B cell (primary cell): ENCODE data around the gene GNS. TPM values are rescaled to one million over a fixed set of nuclear protein-coding genes. Genes with fewer than 3 reads are reported as not detected.

Experiments used
- ATAC-seq: fragments of 200-7000 bp; cut with Tn5 transposase; one replicate; pipeline ENCODE4 v1.10.0; 2021; ENCODE audit warnings: low read depth, mild to moderate bottlenecking, moderate number of reproducible peaks, moderate library complexity
- CTCF ChIA-PET: fragments of 350-600 bp; sonication (Branson Sonifier 250); formaldehyde crosslinking; loops from one replicate; lab custom pipeline; 2021; ENCODE audit warnings: antibody characterized with exemption, inconsistent platforms; lab: Charles Lee
- POLR2A ChIA-PET: fragments of 350-600 bp; sonication (Branson Sonifier 250); formaldehyde crosslinking; loops from one replicate; lab custom pipeline; 2021; ENCODE audit warnings: antibody characterized with exemption; lab: Charles Lee
- DNase-seq: peaks from one replicate; pipeline ENCODE4 v3.0.0; 2013
- H2AFZ ChIP-seq: 2 replicates; pipeline ENCODE4 v1.6.1; 2012; ENCODE audit warnings: mild to moderate bottlenecking, low read depth, low read length; ENCODE audit not compliant: insufficient read depth, poor library complexity, severe bottlenecking
- H3K27ac ChIP-seq, 2 donors: 1 replicate in 1 of 2; 2 replicates in 1 of 2; pipeline ENCODE4 v1.5.1; 2012 to 2013; ENCODE audit warnings: low read length in 2 of 2, mild to moderate bottlenecking in 2 of 2, moderate library complexity in 1 of 2
- H3K27me3 ChIP-seq, 4 experiments: fragments of 200-600 bp in 1 of 4; sonication (generic) in 1 of 4; replicated peaks in 1 of 4; 1 replicate in 2 of 4; 2 replicates in 2 of 4; pipeline versions ENCODE4 v1.6.1 to v1.7.0; 2013 to 2016; ENCODE audit warnings: low read length in 3 of 4, mild to moderate bottlenecking in 2 of 4, mixed read lengths in 1 of 4, moderate library complexity in 1 of 4; ENCODE audit not compliant: insufficient read depth in 4 of 4, control insufficient read depth in 3 of 4; ENCODE audit errors: control extremely low read depth in 1 of 4
- H3K36me3 ChIP-seq, 2 experiments: replicated peaks in 1 of 2; 1 replicate in 1 of 2; 2 replicates in 1 of 2; pipeline versions ENCODE4 v1.6.1 to v1.7.1; 2013; ENCODE audit warnings: low read length in 1 of 2; ENCODE audit not compliant: insufficient read depth in 2 of 2, control insufficient read depth in 1 of 2; ENCODE audit errors: control extremely low read depth in 1 of 2, extremely low read depth in 1 of 2
- H3K4me1 ChIP-seq, 2 donors: fragments of 200-600 bp in 1 of 2; sonication (generic) in 1 of 2; 1 replicate in 1 of 2; 2 replicates in 1 of 2; pipeline versions ENCODE4 v1.5.1 to v1.6.1; 2013 to 2017; ENCODE audit warnings: low read length in 2 of 2; ENCODE audit not compliant: control insufficient read depth in 2 of 2, insufficient read depth in 2 of 2
- H3K4me2 ChIP-seq: replicated peaks from 2 replicates; pipeline ENCODE3; 2012; ENCODE audit warnings: mild to moderate bottlenecking, low read depth, low read length; ENCODE audit not compliant: poor library complexity, severe bottlenecking
- H3K4me3 ChIP-seq, 5 experiments: fragments of 200-600 bp in 1 of 5; sonication (generic) in 1 of 5; 1 replicate in 3 of 5; 2 replicates in 2 of 5; pipeline versions ENCODE4 v1.5.1 to v1.7.0; 2011 to 2016; ENCODE audit warnings: low read length in 4 of 5, mild to moderate bottlenecking in 4 of 5, low read depth in 2 of 5, control low read depth in 1 of 5, moderate library complexity in 1 of 5; ENCODE audit not compliant: insufficient read depth in 1 of 5; ENCODE audit errors: control extremely low read depth in 1 of 5, extremely low read depth in 1 of 5
- H3K79me2 ChIP-seq: fragments of 200-600 bp; sonication (generic); one replicate; pipeline ENCODE4 v1.6.0; 2016; ENCODE audit warnings: low read length; ENCODE audit not compliant: control insufficient read depth, insufficient read depth
- H3K9ac ChIP-seq: fragments of 200-600 bp; sonication (generic); 2 replicates; pipeline ENCODE4 v1.6.1; 2017; ENCODE audit warnings: mild to moderate bottlenecking, low read length, moderate library complexity
- H3K9me3 ChIP-seq, 3 donors: one replicate each; pipeline versions ENCODE4 v1.6.1 to v1.7.1; 2013; ENCODE audit warnings: low read length in 2 of 3; ENCODE audit not compliant: control insufficient read depth in 2 of 3, insufficient read depth in 1 of 3; ENCODE audit errors: control extremely low read depth in 1 of 3
- H4K20me1 ChIP-seq: 2 replicates; pipeline ENCODE4 v1.6.0; 2012; ENCODE audit warnings: mild to moderate bottlenecking, low read length; ENCODE audit not compliant: insufficient read depth, control insufficient read depth, poor library complexity, severe bottlenecking
- H3K27ac Mint-ChIP-seq: one replicate; pipeline ENCODE4 v1.8.0; 2021; ENCODE audit warnings: mixed read lengths
- H3K27me3 Mint-ChIP-seq: one replicate; pipeline ENCODE4 v1.8.0; 2021; ENCODE audit warnings: mixed read lengths
- H3K4me1 Mint-ChIP-seq: one replicate; pipeline ENCODE4 v1.8.0; 2021; ENCODE audit warnings: mixed read lengths
- H3K4me3 Mint-ChIP-seq: one replicate; pipeline ENCODE4 v1.8.0; 2021; ENCODE audit warnings: mixed read lengths
- H3K9me3 Mint-ChIP-seq: one replicate; pipeline ENCODE4 v1.8.0; 2022; ENCODE audit warnings: mixed read lengths; ENCODE audit not compliant: insufficient read depth
- EZH2 ChIP-seq: IDR thresholded peaks from 2 replicates; pipeline ENCODE4 v1.6.1; 2012; ENCODE audit warnings: borderline replicate concordance, low read depth, mild to moderate bottlenecking, moderate library complexity, low read length; ENCODE audit not compliant: insufficient read depth, poor library complexity, severe bottlenecking
- WGBS: methylation state at CpG from one replicate; pipeline ENCODE4 v1.1.5; 2013; ENCODE audit warnings: missing lambda C conversion rate; ENCODE audit not compliant: insufficient coverage; 5-methylcytosine and 5-hydroxymethylcytosine counted together
- intact Hi-C: fragments of 100-400 bp; cut with micrococcal nuclease; formaldehyde crosslinking; loops from one replicate; pipeline ENCODE4 v1.10.0; 2022
- polyA plus RNA-seq: library from polyadenylated mRNA; depleted of rRNA; stranded (reverse); fragments of >200 nt; gene quantifications from 2 replicates; pipeline ENCODE4 v1.2.3, GENCODE V29; 2012
- total RNA-seq, 2 donors: library from RNA; stranded (reverse); fragments of 120-200 nt in 1 of 2; gene quantifications; 1 replicate in 1 of 2; 2 replicates in 1 of 2; pipeline versions ENCODE4 v1.2.3 to v1.2.4, GENCODE V29; 2013 to 2022
- TF ChIP-seq, protein P1 (sequence below): fragments of 200-600 bp; IDR thresholded peaks from one replicate; pipeline ENCODE4 v1.8.0; 2022; ENCODE audit warnings: antibody characterized with exemption, mild to moderate bottlenecking

Gene GNS
- total and polyA plus RNA-seq, 2 donors (not counting 1 experiment from before 2014, with no cell fraction given): 7.0 to 26.7 TPM

- H3K27ac ChIP-seq: peak overlapping the region in 1 of 2 donors; percentile 58
- ChIA-PET CTCF (interaction anchor here (0.7 to 5.5 kb wide), 4 partner anchors 14 to 133 kb away, joined by 3 to 28 read pairs (median 4); no protein-coding TSS in a partner anchor), POLR2A (no interaction called here)
- H3K36me3 ChIP-seq: peaks cover 6 to 25% of the 10 kb centered on the region in 2 experiments
- no peak overlapping the region for H3K9ac ChIP-seq
- H3K4me2 ChIP-seq: peak overlapping the region; percentile 15
- Mint-ChIP-seq H3K4me3 (no peak overlapping the region), H3K27ac (peak overlapping the region; percentile 41), H3K4me1 (peaks cover 58% of the 10 kb centered on the region), H3K9me3 (no peaks in the 10 kb centered on the region), H3K27me3 (no peaks in the 10 kb centered on the region)
- H4K20me1 ChIP-seq: peaks cover 38% of the 10 kb centered on the region
- intact Hi-C loops: no loop called here
- ATAC-seq (no peak), DNase-seq (no peak)
- H3K9me3 ChIP-seq: no peaks in the 10 kb centered on the region
- 96% methylated on average over 4 of the region's 6 CpGs for WGBS
- H3K27me3 ChIP-seq: no peaks in the 10 kb centered on the region
- H3K4me1 ChIP-seq: peaks cover 56% of the 10 kb centered on the region in 2 donors
- TF ChIP-seq EZH2: no peak
- TF ChIP-seq, protein P1, sequence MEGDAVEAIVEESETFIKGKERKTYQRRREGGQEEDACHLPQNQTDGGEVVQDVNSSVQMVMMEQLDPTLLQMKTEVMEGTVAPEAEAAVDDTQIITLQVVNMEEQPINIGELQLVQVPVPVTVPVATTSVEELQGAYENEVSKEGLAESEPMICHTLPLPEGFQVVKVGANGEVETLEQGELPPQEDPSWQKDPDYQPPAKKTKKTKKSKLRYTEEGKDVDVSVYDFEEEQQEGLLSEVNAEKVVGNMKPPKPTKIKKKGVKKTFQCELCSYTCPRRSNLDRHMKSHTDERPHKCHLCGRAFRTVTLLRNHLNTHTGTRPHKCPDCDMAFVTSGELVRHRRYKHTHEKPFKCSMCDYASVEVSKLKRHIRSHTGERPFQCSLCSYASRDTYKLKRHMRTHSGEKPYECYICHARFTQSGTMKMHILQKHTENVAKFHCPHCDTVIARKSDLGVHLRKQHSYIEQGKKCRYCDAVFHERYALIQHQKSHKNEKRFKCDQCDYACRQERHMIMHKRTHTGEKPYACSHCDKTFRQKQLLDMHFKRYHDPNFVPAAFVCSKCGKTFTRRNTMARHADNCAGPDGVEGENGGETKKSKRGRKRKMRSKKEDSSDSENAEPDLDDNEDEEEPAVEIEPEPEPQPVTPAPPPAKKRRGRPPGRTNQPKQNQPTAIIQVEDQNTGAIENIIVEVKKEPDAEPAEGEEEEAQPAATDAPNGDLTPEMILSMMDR: no peak
- peaks cover 91% of the 10 kb centered on the region for H3K79me2 ChIP-seq
- no peak overlapping the region for H2AFZ ChIP-seq
- H3K4me3 ChIP-seq: no peak overlapping the region
These were observed 76.5 kb downstream of the GNS start for GRCh38 chr12:64682572-64683277.
